ENCODE data around the gene BPNT1.
A peak's percentile ranks its signal among the peaks of the same experiment; 100 is the strongest.
"Not testable (repeated sequence)": the region's sequence is repeated elsewhere in the genome, so short reads cannot be mapped to it uniquely, and the experiment has no call there.

Gene BPNT1

GRCh38 chr1:220077887-220078286 is 11.7 kb downstream of the BPNT1 start:
- no peak for DNase-seq (ENCODE audit: low read depth in 2 of 2)

- DNase-seq (ENCODE audit: low read depth in 2 of 2), result no peak
These were observed 12.5 kb downstream of the BPNT1 start for GRCh38 chr1:220076861-220077762.

- DNase-seq (ENCODE audit: low read depth in 2 of 2), result no peak
These were observed 22.1 kb downstream of the BPNT1 start for GRCh38 chr1:220067269-220068204.

- DNase-seq (ENCODE audit: low read depth in 2 of 2), result no peak
These were observed 27.0 kb downstream of the BPNT1 start for GRCh38 chr1:220062629-220063028.

GRCh38 chr1:220060876-220061275 is 28.7 kb downstream of the BPNT1 start:
- no peak for DNase-seq (ENCODE audit: low read depth in 2 of 2)

- DNase-seq (ENCODE audit: low read depth in 2 of 2), result no peak
These were observed 33.2 kb downstream of the BPNT1 start for GRCh38 chr1:220056374-220056773.

- peak; percentile 80 to 90 for DNase-seq (ENCODE audit: low read depth in 2 of 2)
These were observed 43.3 kb downstream of the BPNT1 start, which contains the start of gene EPRS1 for GRCh38 chr1:220046052-220046930. Gene EPRS1, minus strand, starts transcription at chr1:220046505. Its CDS starts 117 bp downstream, at chr1:220046388.

GRCh38 chr1:220045356-220046051 is 44.1 kb downstream of the BPNT1 start:
- DNase-seq (ENCODE audit: low read depth in 2 of 2), result no peak

- DNase-seq (ENCODE audit: low read depth in 2 of 2), result no peak
These were observed 44.8 kb downstream of the BPNT1 start for GRCh38 chr1:220044678-220045355.

- DNase-seq (ENCODE audit: low read depth in 2 of 2), result no peak
These were observed 45.9 kb downstream of the BPNT1 start for GRCh38 chr1:220043646-220044045.

GRCh38 chr1:220040028-220040596 is 49.5 kb downstream of the BPNT1 start:
- DNase-seq (ENCODE audit: low read depth in 2 of 2), result no peak

GRCh38 chr1:220038640-220039039 is 50.9 kb downstream of the BPNT1 start:
- no peak for DNase-seq (ENCODE audit: low read depth in 2 of 2)

- DNase-seq (ENCODE audit: low read depth in 2 of 2), result not testable (repeated sequence)
These were observed 51.8 kb downstream of the BPNT1 start for GRCh38 chr1:220037810-220038209.

GRCh38 chr1:220032911-220033310 is 56.7 kb downstream of the BPNT1 start:
- DNase-seq (ENCODE audit: low read depth in 2 of 2), result no peak

GRCh38 chr1:220031287-220031686 is 58.3 kb downstream of the BPNT1 start:
- no peak for DNase-seq (ENCODE audit: low read depth in 2 of 2)

- DNase-seq (ENCODE audit: low read depth in 2 of 2), result no peak
These were observed 61.2 kb downstream of the BPNT1 start for GRCh38 chr1:220028346-220028895.

- no peak for DNase-seq (ENCODE audit: low read depth in 2 of 2)
These were observed 70.5 kb downstream of the BPNT1 start for GRCh38 chr1:220019071-220019470.

GRCh38 chr1:220013497-220013896 is 76.1 kb downstream of the BPNT1 start:
- no peak for DNase-seq (ENCODE audit: low read depth in 2 of 2)

- no peak for DNase-seq (ENCODE audit: low read depth in 2 of 2)
These were observed 77.3 kb downstream of the BPNT1 start for GRCh38 chr1:220012259-220012658.
